RWPE2 (cell line): ENCODE results near the gene GLIS2.

ENCODE experiments used
- ATAC-seq: fragments of 200-7000 bp; cut with Tn5 transposase; 3 replicates; pipeline ENCODE4 v1.9.1; 2021; ENCODE audit warnings: low read depth
- DNase-seq: peaks from one replicate; pipeline ENCODE4 v3.0.0-alpha.2; 2020; ENCODE audit warnings: low spot score
- H3K27ac ChIP-seq: fragments of 450-650 bp; 2 replicates; pipeline ENCODE4 v1.5.1; 2017; ENCODE audit warnings: mild to moderate bottlenecking; ENCODE audit not compliant: poor library complexity, severe bottlenecking
- H3K27me3 ChIP-seq: fragments of 250-450 bp; sonication (Bioruptor Pico); 2 replicates; pipeline ENCODE4 v1.5.1; 2021; ENCODE audit warnings: mild to moderate bottlenecking, moderate library complexity; ENCODE audit not compliant: insufficient read depth, poor library complexity, severe bottlenecking
- H3K36me3 ChIP-seq: fragments of 250-450 bp; sonication (Bioruptor Pico); 2 replicates; pipeline ENCODE4 v1.5.1; 2020; ENCODE audit warnings: low read depth, mild to moderate bottlenecking, moderate library complexity
- H3K4me1 ChIP-seq: fragments of 250-450 bp; sonication (Bioruptor Pico); 2 replicates; pipeline ENCODE4 v1.5.1; 2021; ENCODE audit warnings: mild to moderate bottlenecking, moderate library complexity; ENCODE audit not compliant: insufficient read depth, poor library complexity, severe bottlenecking
- H3K4me3 ChIP-seq: fragments of 250-450 bp; sonication (Bioruptor Pico); 2 replicates; pipeline ENCODE4 v1.5.1; 2021; ENCODE audit warnings: mild to moderate bottlenecking, moderate library complexity; ENCODE audit not compliant: severe bottlenecking
- H3K9me3 ChIP-seq: fragments of 250-450 bp; sonication (Bioruptor Pico); 2 replicates; pipeline ENCODE4 v1.5.1; 2021; ENCODE audit warnings: mild to moderate bottlenecking, moderate library complexity; ENCODE audit not compliant: severe bottlenecking
- TF ChIP-seq, protein P1 (sequence below): fragments of 450-650 bp; IDR thresholded peaks from one replicate; pipeline ENCODE4 v1.5.1; 2017; ENCODE audit warnings: mild to moderate bottlenecking, moderate library complexity; ENCODE audit not compliant: poor library complexity, severe bottlenecking

GLIS2 gene

DNA sequence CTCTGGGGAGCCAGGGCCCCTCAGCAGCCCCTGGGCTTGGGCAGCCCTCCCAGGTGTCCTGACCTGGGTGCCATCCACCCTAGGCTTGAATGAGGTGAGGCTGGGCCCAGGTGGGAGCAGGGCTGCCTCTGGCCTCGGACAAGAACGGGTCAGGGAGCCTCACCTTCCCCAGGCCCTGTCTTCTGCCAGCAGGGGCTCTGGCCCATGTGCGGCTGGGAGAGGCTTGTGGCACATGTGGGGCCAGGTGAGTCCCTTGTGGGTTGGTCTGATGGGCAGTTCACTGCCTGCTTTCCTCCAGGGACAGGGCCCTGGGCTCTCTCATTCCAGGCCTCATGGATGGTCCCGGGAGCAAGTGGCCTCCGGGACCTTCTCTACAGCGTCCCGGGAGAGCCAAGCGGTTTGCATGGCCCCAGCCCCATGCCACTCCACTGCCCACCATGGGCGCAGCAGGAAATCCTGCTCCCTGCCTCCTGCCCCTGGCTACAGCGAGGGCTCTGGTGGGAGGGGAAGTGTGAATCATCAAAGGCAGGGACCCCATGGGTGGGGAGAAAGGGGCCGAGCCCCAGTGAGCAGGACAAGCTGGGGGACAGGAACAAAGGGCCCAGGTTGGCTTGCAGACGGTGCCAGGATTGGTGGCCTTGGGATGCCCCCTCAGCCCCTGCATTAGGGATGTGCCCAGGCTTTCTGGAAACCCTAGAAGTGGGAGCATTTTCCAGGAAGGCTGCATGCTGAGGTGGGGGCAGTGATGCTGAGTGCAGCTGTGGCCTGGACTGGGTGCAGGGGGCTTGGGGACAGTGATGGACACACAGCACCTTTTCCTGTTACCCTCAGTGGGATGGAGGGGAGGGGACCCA lies 68.0 kb downstream of the GLIS2 start:
- H3K36me3 ChIP-seq: peaks cover 11% of the 10 kb centered on the region
- no peak overlapping the region for H3K4me3 ChIP-seq
- H3K9me3 ChIP-seq: no peaks in the 10 kb centered on the region
- TF ChIP-seq, protein P1, sequence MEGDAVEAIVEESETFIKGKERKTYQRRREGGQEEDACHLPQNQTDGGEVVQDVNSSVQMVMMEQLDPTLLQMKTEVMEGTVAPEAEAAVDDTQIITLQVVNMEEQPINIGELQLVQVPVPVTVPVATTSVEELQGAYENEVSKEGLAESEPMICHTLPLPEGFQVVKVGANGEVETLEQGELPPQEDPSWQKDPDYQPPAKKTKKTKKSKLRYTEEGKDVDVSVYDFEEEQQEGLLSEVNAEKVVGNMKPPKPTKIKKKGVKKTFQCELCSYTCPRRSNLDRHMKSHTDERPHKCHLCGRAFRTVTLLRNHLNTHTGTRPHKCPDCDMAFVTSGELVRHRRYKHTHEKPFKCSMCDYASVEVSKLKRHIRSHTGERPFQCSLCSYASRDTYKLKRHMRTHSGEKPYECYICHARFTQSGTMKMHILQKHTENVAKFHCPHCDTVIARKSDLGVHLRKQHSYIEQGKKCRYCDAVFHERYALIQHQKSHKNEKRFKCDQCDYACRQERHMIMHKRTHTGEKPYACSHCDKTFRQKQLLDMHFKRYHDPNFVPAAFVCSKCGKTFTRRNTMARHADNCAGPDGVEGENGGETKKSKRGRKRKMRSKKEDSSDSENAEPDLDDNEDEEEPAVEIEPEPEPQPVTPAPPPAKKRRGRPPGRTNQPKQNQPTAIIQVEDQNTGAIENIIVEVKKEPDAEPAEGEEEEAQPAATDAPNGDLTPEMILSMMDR: no peak
- no peak for DNase-seq
- H3K4me1 ChIP-seq: no peaks in the 10 kb centered on the region
- H3K27ac ChIP-seq: peak overlapping the region; percentile 10
- no peaks in the 10 kb centered on the region for H3K27me3 ChIP-seq
- ATAC-seq: no peak; the same call in 2 of the 3 replicates

DNA sequence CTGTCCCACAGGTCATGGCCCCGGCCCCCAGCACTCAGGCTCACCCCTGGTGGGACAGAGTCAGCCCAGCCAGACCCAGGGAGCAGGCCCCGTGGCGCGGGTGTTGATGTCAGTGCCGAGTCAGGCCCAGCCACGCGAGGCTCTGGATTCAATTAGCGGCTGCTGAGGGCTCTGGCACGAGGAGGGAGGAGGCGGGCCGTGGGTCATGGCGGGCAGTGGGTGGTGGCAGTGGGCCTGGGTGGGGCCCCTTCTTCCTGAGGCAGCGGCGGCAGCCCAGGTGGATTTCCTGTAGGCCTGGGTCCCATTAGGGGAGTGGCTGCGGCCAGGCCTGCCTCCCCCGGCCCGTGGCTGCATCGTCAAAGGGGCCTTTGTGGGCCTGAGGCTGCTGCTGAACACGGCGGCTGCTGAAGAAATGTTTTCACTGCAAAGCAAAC lies 68.7 kb downstream of the GLIS2 start:
- Histone ChIP-seq H3K27me3 (no peaks in the 10 kb centered on the region), H3K4me1 (no peaks in the 10 kb centered on the region), H3K9me3 (no peaks in the 10 kb centered on the region), H3K27ac (no peak overlapping the region), H3K36me3 (peaks cover 11% of the 10 kb centered on the region), H3K4me3 (no peak overlapping the region)
- TF ChIP-seq, protein P1: no peak
- ATAC-seq: no peak
- DNase-seq: no peak

DNA sequence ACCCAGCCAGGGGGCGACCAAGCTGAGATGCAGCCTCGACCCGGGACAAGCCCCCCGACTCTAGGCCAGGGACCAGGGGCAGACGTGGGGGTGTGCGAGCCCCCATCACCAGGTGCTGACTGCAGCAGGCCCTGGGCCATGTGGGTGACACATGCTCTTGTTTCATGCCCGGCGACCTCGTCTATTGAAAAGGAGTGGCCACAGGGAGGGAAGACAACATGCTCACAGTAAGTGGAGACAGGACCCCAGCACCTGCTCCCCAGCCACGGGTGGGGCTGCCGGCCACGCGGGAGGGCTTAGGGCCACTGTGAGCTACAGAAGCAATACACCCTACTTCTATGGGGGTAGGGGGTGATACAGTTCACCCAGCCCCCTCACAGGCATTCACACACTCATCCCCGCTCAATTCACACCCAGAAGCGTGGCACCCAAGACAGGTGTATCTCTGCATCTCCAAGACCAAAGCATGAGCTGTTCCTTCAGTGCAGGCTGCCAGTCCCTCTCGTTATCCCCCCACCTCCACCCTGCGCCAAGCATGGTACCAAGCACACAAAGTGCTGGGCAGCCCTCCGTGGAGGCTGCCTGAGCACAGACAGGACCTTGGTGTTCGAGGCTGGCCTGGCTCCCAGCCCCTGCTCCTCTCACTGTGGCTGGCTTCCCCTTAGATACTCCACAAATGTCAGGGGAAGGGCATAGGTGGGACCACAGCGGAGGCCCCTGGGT lies 69.4 kb downstream of the GLIS2 start:
- DNase-seq (no peak), ATAC-seq (no peak)
- TF ChIP-seq, protein P1: no peak
- Histone ChIP-seq H3K27me3 (no peaks in the 10 kb centered on the region), H3K36me3 (peaks cover 11% of the 10 kb centered on the region), H3K9me3 (no peaks in the 10 kb centered on the region), H3K4me1 (no peaks in the 10 kb centered on the region), H3K27ac (no peak overlapping the region), H3K4me3 (no peak overlapping the region)

DNA sequence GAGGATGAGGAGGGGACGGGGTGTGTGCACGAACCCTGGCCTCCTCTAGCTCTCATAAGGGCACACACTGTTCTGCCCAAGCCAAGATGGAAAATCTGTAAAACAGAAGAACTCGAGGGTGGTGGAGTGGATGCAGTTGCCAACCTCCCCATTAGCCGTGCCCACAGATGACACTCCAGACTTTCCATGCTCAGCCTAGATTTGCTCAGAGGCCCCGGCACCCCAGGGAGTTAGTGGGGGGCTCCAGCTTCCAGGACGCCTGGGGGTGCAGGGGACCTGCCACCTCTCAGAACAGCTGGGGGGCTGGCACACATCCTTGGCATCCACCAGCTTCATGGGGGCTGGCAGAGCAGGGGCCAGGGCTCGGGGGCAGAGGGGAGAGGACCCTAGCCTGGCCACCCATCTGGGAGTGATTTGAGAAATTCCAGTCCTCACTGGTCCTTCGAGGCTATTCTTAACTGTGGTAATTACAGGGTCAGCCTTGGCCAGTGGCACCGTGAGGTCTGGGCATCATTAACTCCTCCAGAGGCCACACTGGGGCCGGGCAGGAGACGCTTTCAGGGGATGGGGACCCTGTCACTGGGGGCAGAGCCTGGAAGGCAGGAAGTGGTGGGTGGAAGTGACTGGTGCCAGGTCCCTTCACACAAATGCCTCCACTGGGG lies 70.1 kb downstream of the GLIS2 start:
- no peaks in the 10 kb centered on the region for H3K4me1 ChIP-seq
- H3K9me3 ChIP-seq: no peaks in the 10 kb centered on the region
- peaks cover 9% of the 10 kb centered on the region for H3K36me3 ChIP-seq
- no peak overlapping the region for H3K4me3 ChIP-seq
- DNase-seq (no peak), ATAC-seq (peak; percentile 3; the same call in 1 of the 3 replicates)
- TF ChIP-seq, protein P1: no peak
- H3K27me3 ChIP-seq: no peaks in the 10 kb centered on the region
- H3K27ac ChIP-seq: peak overlapping the region; percentile 5
